ENCODE data around the gene NINJ2.

The NINJ2 gene

DNA sequence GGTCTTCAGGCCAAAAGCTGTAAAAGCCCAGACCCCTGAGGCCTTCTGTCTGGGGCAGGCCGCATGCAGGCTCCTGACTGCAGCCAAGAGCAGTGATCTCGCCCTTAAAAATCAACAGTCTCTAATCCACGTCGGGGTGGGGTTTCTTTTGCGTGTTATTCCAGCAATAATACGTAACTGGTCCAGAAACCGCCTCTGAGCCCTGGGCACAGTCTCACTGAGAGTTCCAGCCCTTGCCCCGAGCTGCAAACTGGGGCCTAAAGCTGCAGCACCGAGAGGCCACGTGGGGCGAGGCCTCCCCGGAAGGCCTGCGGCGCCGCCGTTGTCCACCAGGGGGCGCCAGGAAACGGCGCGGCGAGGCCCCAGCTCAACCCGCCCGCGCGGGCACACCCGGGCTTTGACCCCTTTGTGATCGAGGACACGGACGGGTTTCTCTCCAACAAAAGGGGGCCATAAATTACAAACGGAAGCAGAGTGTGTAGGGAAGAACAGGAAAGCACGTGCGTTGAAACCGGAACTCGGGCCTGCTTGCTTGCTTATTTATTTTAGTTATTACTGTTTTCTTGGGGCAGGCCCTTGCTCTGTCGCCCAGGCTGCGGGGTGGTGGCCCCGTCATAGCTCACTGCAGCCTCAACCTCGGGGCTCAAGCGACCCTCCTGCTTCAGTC lies 87.2 kb downstream of the NINJ2 start:
- H3K79me2 ChIP-seq (ENCODE audit: control insufficient read depth, insufficient read depth, low read length, unreplicated experiment) = no peaks in the 10 kb centered on the region
- peak overlapping the region; percentile 73 for H3K27ac ChIP-seq (ENCODE audit: low read depth, low read length)
- H2AFZ ChIP-seq (ENCODE audit: low read length, unreplicated experiment) = peak overlapping the region; percentile 90
- 0 out of 2 replicates have a peak overlapping the region, but pooled peaks have one; percentile 21 for H3K4me3 ChIP-seq (ENCODE audit: low read depth, low read length)
- no peaks in the 10 kb centered on the region for H3K27me3 ChIP-seq (ENCODE audit: insufficient read depth, low read length)
- H3K36me3 ChIP-seq (ENCODE audit: insufficient read depth, low read length) = no peaks in the 10 kb centered on the region
- peaks cover 38% of the 10 kb centered on the region for H3K4me1 ChIP-seq (ENCODE audit: control insufficient read depth, insufficient read depth, low read length, unreplicated experiment)

DNA sequence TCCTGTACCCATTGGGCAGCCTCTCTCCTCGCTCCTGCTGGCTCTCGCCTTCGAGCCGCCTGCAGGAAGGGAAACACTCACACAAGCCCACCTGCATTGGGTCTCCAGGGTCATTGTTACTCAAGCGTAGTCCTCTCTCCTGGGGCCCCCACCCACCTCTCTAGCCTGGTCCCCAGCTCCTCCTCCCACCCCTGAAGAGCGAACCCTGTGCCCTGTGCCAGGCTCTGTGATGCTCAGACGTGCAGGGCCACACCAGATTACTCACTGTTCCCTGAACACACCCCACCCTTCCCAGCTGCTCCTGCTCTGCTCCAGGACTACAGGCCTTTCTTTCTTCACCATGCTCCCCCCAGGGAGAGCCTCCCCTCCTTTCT lies 88.1 kb downstream of the NINJ2 start:
- Histone ChIP-seq H2AFZ (ENCODE audit: low read length, unreplicated experiment) (peak overlapping the region; percentile 90), H3K27ac (ENCODE audit: low read depth, low read length) (peak overlapping the region; percentile 73), H3K36me3 (ENCODE audit: insufficient read depth, low read length) (no peaks in the 10 kb centered on the region), H3K4me3 (ENCODE audit: low read depth, low read length) (no peak overlapping the region), H3K79me2 (ENCODE audit: control insufficient read depth, insufficient read depth, low read length, unreplicated experiment) (no peaks in the 10 kb centered on the region), H3K4me1 (ENCODE audit: control insufficient read depth, insufficient read depth, low read length, unreplicated experiment) (peaks cover 40% of the 10 kb centered on the region), H3K27me3 (ENCODE audit: insufficient read depth, low read length) (no peaks in the 10 kb centered on the region)

DNA sequence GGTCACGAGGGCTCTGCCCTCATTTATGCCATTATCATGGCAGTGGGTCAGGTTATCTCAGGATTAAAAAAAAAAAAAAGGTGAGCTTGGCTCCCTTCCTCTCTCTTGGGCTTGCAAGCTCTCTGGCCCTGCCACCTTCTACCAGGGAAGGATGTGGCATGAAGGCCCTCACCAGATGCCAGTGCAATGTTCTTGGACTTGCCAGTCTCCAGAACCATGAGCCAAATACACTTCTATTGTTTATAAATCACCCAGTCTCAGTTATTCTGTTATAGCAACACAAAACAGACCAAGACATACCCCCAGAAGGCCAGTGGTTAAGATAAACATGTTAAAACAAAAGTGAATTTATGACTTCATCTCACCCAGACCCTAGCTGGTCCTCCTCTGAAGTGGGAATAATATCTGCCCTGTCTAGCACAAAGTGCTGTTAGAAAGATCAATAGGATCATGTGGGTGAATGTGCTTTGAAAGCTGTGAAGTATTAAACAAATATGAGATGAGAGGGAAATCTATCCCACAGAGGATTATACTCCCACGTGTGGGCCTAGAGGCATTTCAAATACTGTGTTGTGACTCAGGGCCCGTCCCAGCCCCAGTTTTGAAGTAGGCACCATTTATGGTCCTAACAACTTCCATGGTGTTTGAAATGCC lies 88.6 kb downstream of the NINJ2 start:
- Histone ChIP-seq H3K27ac (ENCODE audit: low read depth, low read length) (peak overlapping the region; percentile 73), H3K27me3 (ENCODE audit: insufficient read depth, low read length) (no peaks in the 10 kb centered on the region), H3K79me2 (ENCODE audit: control insufficient read depth, insufficient read depth, low read length, unreplicated experiment) (no peaks in the 10 kb centered on the region), H3K36me3 (ENCODE audit: insufficient read depth, low read length) (no peaks in the 10 kb centered on the region), H2AFZ (ENCODE audit: low read length, unreplicated experiment) (peak overlapping the region; percentile 22), H3K4me3 (ENCODE audit: low read depth, low read length) (no peak overlapping the region), H3K4me1 (ENCODE audit: control insufficient read depth, insufficient read depth, low read length, unreplicated experiment) (peaks cover 40% of the 10 kb centered on the region)

DNA sequence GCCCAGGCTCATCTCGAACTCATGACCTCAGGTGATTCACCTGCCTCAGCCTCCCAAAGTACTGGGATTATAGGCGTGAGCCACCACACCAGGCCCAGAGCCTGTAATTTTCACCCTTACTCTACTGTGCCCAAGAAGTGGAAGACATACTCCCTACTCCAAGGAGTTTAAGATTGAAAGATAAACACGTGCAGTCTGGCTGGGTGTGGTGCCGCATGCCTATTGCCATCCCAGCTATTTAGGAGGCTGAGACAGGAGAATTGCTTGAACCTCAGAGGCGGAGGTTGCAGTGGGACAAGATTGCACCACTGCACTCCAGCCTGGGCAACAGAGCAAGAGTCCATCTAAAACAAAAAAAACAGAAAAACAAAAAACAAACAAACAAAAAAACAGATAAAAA lies 90.0 kb downstream of the NINJ2 start:
- Histone ChIP-seq H2AFZ (ENCODE audit: low read length, unreplicated experiment) (no peak overlapping the region), H3K36me3 (ENCODE audit: insufficient read depth, low read length) (no peaks in the 10 kb centered on the region), H3K4me1 (ENCODE audit: control insufficient read depth, insufficient read depth, low read length, unreplicated experiment) (peaks cover 40% of the 10 kb centered on the region), H3K27me3 (ENCODE audit: insufficient read depth, low read length) (no peaks in the 10 kb centered on the region), H3K79me2 (ENCODE audit: control insufficient read depth, insufficient read depth, low read length, unreplicated experiment) (no peaks in the 10 kb centered on the region), H3K27ac (ENCODE audit: low read depth, low read length) (no peak overlapping the region), H3K4me3 (ENCODE audit: low read depth, low read length) (no peak overlapping the region)

DNA sequence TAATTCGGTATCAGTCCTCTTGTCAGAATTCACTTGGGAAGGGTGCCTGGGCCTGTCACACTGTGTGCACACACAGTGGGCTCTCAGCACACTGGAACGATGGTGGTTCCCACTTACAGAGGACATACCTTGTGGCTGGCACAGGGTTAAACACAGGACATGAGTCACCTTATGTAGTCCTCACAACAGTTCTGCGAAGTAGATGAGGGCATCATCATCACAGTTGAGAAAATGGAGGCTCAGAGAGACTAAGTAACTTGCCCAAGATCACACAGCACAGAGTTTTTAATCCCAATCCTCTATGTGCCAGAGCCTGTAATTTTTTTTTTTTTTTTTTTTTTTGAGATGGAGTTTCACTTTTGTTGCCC lies 90.7 kb downstream of the NINJ2 start:
- Histone ChIP-seq H3K36me3 (ENCODE audit: insufficient read depth, low read length) (no peaks in the 10 kb centered on the region), H3K4me3 (ENCODE audit: low read depth, low read length) (0 out of 2 replicates have a peak overlapping the region, but pooled peaks have one; percentile 86), H3K27ac (ENCODE audit: low read depth, low read length) (peak overlapping the region; percentile 90), H3K79me2 (ENCODE audit: control insufficient read depth, insufficient read depth, low read length, unreplicated experiment) (no peaks in the 10 kb centered on the region), H3K27me3 (ENCODE audit: insufficient read depth, low read length) (no peaks in the 10 kb centered on the region), H2AFZ (ENCODE audit: low read length, unreplicated experiment) (peak overlapping the region; percentile 86), H3K4me1 (ENCODE audit: control insufficient read depth, insufficient read depth, low read length, unreplicated experiment) (peaks cover 40% of the 10 kb centered on the region)

DNA sequence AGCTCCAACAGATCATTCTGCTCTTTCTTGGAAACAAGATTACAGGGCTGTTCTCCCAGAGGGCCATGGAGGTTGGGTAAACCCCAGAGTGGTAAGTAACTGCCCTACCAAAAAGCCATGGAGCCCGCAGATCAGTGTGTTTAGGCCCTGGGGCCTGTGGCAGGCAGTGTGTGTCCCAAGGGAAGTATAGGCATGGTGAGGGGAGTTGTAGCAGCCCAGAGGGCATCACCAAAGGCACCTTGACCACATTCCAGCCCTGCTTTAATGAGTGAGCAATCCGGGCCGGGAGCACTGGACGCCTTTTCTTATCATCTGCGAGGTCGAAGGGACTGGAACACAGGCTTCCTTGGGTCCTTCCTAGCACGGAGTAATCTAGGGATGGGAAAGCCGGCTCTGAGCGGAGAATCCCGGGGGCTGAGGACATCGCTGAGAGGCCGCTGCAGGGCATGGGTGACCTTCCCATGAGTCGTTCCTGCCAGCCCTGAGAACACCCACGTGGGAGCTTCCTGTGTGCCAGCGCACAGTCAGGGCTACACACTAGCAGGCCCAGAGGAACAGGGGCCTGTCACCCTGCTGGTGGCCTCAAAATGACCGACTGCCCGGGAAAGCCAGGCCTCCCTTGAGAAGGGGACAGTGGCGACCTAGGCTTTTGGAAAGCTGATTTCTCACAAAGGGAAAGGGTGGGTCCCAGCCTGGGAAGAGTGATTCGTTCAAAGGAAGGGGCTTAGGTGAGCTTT lies 91.3 kb downstream of the NINJ2 start:
- Histone ChIP-seq H2AFZ (ENCODE audit: low read length, unreplicated experiment) (peak overlapping the region; percentile 86), H3K4me1 (ENCODE audit: control insufficient read depth, insufficient read depth, low read length, unreplicated experiment) (peaks cover 40% of the 10 kb centered on the region), H3K4me3 (ENCODE audit: low read depth, low read length) (peak overlapping the region; percentile 86), H3K36me3 (ENCODE audit: insufficient read depth, low read length) (no peaks in the 10 kb centered on the region), H3K27ac (ENCODE audit: low read depth, low read length) (peak overlapping the region; percentile 90), H3K79me2 (ENCODE audit: control insufficient read depth, insufficient read depth, low read length, unreplicated experiment) (no peaks in the 10 kb centered on the region), H3K27me3 (ENCODE audit: insufficient read depth, low read length) (no peaks in the 10 kb centered on the region)

DNA sequence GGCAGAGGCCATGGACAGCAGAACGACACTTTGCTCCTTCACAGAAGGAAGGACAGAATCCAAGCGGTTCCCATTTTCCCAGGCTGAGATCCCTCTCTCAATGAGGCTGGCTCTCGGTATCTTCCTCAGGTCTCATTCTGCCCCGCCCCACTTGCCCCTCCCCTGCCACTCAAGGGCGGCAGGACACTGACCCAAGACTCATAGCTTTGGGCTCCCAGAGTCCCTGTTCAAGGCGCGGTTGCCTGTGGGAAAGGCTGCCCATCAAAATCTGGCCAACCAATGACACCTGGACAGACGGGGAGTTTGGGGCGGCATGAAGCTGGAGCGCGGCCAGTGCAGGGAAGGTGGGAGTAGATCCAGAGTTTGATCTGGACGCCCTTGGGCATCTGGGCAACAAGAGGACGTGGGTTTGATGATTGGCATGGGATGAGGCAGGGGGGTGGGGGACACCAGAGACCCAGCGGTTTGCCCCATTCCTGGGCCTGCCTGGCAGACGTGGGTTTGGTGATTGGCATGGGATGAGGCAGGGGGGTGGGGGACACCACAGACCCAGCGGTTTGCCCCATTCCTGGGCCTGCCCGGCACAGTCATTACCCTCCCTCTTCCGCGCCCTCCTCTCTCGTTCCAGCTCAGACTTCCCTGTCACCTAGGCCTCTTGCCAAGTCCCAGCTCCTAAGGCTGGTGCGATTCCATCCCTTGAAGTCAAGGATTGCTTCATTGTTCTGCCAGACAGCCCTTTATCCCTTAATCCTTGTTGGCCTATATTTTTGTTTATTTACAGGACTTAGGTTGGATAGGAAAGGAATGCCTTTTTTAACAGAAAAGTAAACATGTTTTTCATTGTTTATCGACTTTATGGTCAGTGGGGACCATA lies 92.1 kb downstream of the NINJ2 start:
- H3K4me1 ChIP-seq (ENCODE audit: control insufficient read depth, insufficient read depth, low read length, unreplicated experiment) = peaks cover 34% of the 10 kb centered on the region
- no peaks in the 10 kb centered on the region for H3K27me3 ChIP-seq (ENCODE audit: insufficient read depth, low read length)
- no peaks in the 10 kb centered on the region for H3K79me2 ChIP-seq (ENCODE audit: control insufficient read depth, insufficient read depth, low read length, unreplicated experiment)
- peak overlapping the region; percentile 86 for H2AFZ ChIP-seq (ENCODE audit: low read length, unreplicated experiment)
- no peaks in the 10 kb centered on the region for H3K36me3 ChIP-seq (ENCODE audit: insufficient read depth, low read length)
- H3K4me3 ChIP-seq (ENCODE audit: low read depth, low read length) = peak overlapping the region; percentile 86
- peak overlapping the region; percentile 90 for H3K27ac ChIP-seq (ENCODE audit: low read depth, low read length)

DNA sequence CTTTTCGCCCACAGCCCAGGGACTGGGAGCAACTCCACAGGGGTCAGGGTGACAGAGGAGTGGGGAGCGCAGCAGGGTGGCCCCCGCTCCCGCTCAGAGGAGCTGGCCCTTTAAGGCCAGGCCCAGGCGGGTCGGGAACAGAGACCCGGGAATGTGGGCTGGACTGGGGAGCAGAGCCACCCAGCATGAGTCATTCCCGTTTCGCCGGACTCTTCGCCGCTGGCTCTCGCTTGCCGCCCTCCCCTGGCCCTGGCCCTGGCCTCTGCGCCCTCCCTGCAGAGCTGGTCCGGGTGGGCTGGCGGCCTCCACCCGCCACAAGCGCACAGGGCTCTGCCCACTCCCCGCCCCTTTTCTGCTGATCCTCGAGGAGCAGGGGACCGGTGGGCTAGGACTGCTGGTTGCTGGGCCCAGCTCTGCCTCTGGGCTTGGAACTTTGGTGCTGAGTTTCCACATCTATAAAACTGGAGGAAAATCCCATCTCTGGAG lies 92.8 kb downstream of the NINJ2 start:
- Histone ChIP-seq H3K79me2 (ENCODE audit: control insufficient read depth, insufficient read depth, low read length, unreplicated experiment) (no peaks in the 10 kb centered on the region), H3K27me3 (ENCODE audit: insufficient read depth, low read length) (no peaks in the 10 kb centered on the region), H3K4me1 (ENCODE audit: control insufficient read depth, insufficient read depth, low read length, unreplicated experiment) (peaks cover 28% of the 10 kb centered on the region), H3K27ac (ENCODE audit: low read depth, low read length) (peak overlapping the region; percentile 90), H3K36me3 (ENCODE audit: insufficient read depth, low read length) (no peaks in the 10 kb centered on the region), H2AFZ (ENCODE audit: low read length, unreplicated experiment) (peak overlapping the region; percentile 86), H3K4me3 (ENCODE audit: low read depth, low read length) (peak overlapping the region; percentile 86)

DNA sequence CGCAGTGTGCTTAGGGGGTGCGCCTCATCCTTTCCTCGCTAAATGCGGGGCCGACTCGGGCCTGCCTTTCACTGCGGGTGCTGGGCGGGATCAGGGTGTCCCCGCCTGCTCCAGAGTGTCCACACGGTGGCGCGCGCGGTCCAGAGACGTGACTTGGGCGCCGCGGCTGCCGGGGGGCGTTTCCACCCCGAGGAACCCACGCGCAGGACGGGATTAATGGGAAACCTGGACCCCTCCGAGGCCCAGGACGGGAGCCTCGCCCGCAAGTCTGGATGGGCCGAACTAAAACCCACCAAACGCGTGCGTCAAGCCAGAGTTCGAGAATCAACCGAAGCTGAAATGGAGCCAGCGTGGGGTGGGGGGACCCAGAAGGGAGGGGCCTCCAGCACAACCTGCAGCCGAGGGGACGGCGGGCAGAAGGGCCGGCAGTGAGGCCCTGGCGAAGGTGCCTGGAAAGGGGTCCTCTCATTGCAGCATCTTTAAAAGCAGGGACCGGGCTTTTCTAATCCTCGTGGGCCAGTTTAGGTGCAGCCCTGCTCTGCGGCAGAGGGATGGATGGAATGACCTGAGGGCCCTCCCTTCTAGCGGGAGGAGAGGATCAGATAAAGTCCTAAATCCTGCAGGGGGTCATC lies 93.3 kb downstream of the NINJ2 start:
- H3K27me3 ChIP-seq (ENCODE audit: insufficient read depth, low read length) = no peaks in the 10 kb centered on the region
- peaks cover 23% of the 10 kb centered on the region for H3K4me1 ChIP-seq (ENCODE audit: control insufficient read depth, insufficient read depth, low read length, unreplicated experiment)
- H3K79me2 ChIP-seq (ENCODE audit: control insufficient read depth, insufficient read depth, low read length, unreplicated experiment) = no peaks in the 10 kb centered on the region
- H3K27ac ChIP-seq (ENCODE audit: low read depth, low read length) = peak overlapping the region; percentile 90
- H3K36me3 ChIP-seq (ENCODE audit: insufficient read depth, low read length) = no peaks in the 10 kb centered on the region
- peak overlapping the region; percentile 84 for H2AFZ ChIP-seq (ENCODE audit: low read length, unreplicated experiment)
- H3K4me3 ChIP-seq (ENCODE audit: low read depth, low read length) = peak overlapping the region; percentile 86
